ENCODE measurements around the gene MOG.
"Not testable (repeated sequence)": the region's sequence is repeated elsewhere in the genome, so short reads cannot be mapped to it uniquely, and the experiment has no call there.

The MOG gene

DNA sequence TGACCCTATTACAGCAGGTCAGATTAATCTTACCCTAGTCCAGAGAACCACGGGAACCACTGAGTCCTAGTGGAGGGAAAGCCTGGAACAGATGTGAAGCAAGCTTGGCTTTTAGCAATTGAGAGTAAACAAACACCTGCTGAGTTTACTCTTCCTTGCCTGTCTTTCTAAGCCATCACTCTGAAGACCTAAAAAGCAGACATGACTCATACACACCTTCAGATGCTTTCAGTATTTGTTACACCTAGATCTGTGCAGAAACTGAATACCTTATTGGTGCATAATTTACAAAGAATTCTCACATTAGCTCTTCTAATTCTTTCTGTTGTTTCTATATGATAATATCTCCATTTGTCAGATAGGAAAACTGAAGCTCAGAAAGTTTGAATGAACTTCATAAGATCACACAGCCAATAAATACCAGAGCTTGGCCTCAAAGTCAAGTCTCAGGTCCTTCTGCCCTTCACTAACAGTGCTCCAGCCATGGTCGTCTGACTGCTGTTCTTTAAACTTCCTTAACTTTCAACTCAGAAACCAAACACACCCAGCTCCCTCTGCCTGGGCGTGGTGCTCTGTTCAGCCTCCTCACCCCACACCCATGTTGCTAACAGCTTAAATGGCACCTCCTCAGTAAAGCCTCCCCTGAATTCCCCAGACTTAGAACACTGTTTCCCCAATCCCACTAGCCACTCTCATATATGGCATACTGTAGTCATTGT is 15.3 kb upstream of the MOG start:
- DNase-seq = no peak

GRCh38 chr6:29647927-29648642 is 8.8 kb upstream of the MOG start:
- no peak for DNase-seq

GRCh38 chr6:29649701-29650673 is 6.9 kb upstream of the MOG start:
- peak; percentile 99 for DNase-seq

DNA sequence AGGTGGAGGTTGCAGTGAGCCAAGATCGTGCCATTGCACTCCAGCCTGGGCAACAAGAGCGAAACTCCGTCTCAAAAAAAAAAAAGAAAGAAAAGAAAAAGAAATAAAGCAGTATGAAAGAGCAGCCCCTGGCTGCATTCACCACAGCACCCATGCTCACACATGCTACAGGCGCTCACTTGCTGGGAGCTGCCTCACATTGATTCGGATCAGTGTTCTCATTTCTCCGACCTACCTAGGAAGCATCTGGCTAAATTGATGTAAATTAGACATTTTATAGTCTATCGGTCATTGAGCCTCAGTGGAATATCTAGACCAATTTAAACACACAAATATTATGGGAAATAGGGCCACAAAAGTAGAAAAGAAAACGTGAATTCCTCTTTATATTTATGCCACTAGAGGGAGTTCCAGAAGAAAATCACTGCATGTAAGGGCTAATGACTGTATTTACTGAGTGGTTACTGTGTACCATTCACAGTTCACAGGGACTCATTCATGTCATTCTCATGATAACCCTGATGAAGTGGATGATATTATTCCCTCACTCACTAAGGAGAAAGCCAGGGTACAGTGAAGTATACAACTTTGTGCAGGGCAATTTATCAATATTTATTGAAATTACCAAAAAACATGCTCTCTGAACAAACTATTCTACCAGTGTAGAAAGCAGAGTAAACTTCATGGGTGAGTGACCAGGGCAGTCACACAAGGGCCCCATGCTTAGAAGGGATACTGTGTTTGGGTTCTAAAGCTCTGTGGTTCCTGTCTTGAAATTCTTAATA is 5.3 kb upstream of the MOG start:
- DNase-seq = no peak

- DNase-seq = no peak
Observed at GRCh38 chr6:29652198-29652584, 4.7 kb upstream of the MOG start.

DNA sequence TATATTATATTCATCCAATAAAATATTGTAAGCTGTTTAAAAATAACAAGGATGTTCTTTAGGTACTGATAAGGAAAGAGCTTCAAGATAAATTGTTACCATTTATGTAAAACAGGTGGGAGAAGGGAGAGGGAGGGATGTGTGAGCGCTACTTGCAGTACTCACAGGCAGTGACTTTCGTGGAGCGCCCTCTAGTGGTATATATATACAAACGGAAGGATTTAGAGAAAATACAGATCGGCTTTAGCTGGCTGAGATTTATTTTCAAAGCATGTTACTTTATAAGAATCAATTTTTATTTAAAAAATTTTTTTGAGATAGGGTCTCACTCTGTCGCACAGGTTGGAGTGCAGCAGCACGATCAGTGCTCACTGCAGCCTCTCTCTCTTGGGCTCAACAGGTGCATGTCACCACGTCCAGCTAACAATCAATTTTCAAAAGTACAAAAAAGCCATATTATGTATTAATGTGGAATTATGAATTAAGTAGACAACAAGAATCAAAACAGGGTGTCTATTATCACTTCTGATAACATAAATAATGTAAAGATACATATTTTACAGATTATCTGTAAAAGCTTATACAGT is 3.3 kb upstream of the MOG start:
- peak; percentile 47 for DNase-seq

DNA sequence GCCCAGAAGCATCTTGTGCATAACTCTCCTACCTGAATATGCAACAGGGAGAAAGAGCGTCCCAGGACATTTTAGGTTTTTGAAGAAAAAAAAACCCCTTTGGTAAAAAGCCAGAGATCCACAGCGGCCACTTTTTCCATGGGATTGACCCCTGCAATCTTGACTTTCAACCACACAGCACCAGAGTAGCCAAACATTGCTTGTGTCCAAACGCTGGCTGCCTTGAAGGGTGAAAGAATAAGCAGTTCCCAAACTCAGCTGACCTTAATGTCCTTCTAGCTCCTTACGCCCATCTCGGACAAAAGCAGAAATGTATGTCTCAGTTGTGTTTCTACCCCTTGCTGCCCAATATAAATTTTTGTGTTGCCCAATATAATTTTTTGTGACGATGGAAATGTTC is 1.2 kb upstream of the MOG start:
- no peak for DNase-seq

- no peak for DNase-seq
Observed at GRCh38 chr6:29656157-29656556, 735 bp upstream of the MOG start.

DNA sequence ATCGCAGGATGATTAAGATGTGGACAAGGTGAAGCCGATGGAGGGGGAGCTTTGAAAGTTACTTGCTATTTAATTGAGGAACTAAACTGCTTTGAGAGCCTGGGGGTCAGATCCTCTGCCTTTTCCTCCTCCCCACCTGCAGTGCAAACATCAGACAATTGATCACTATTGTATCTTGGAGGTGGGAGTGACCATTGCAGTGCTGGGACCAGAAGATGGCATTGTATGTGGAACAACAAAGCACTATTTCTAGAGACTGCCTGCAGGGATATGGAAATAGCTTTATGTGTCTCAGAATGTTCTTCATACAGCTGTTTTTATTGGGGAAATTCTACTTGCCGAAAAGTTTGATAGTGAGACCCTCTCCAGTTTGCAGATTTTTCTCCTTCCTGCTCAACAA is 4.2 kb downstream of the MOG start:
- DNase-seq = no peak

GRCh38 chr6:29661502-29662141 is 4.7 kb downstream of the MOG start:
- DNase-seq = not testable (repeated sequence)

GRCh38 chr6:29663300-29664042 is 6.6 kb downstream of the MOG start:
- no peak for DNase-seq

DNA sequence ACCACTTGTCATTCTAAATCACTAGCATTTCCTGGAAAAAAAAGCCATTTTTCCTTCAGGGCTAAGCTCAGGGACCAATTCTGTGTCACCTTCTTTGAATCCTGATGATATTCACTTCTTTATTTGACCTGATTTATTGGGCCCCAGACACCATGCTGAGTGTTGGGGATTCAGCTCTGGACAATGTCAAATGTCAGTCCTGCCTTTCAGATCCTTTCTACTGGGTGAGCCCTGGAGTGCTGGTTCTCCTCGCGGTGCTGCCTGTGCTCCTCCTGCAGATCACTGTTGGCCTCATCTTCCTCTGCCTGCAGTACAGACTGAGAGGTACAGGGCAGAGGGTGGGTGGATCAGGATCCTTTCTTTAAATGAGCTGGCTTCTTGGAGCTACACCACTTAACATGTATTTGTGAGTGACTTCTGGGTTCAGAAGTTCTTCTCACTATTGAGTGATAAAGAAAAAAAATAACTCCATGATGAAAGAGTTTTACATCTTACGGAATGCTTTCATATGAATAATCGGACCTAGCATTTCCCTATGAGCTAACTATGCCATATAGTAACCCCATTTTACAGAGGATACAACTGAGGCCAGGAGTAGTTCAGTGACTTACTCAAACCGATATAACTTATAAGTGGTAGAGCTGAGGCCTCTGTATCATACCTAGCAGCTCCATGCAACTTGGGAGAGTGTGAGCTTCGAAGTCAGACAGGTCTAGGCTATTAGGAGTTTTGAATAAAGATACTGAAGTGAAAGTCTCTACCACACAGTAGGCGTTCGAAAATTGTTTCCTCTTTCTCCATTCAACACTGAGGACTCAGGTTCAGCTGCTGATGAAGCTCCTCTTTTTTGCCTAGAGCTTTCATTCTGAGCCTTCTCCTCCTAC is 9.3 kb downstream of the MOG start:
- DNase-seq = no peak

DNA sequence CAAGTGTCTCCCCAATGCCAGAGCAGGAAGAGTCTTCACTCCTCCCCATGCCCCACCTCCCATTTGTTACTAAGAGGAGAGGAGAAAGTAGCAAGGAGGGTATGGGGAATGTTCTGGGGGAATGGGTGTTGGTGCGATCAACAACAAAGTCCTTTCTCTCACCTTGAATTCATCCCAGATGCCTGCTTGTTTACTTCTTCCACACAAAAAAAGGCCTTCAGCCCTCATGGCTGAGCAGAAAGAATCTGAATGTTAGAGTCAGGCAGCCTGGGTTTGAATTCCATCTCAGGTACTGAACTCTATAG is 9.9 kb downstream of the MOG start:
- no peak for DNase-seq

GRCh38 chr6:29667158-29667557 is 10.3 kb downstream of the MOG start:
- DNase-seq = no peak

- no peak for DNase-seq
Observed at GRCh38 chr6:29671026-29671425, 14.1 kb downstream of the MOG start.

DNA sequence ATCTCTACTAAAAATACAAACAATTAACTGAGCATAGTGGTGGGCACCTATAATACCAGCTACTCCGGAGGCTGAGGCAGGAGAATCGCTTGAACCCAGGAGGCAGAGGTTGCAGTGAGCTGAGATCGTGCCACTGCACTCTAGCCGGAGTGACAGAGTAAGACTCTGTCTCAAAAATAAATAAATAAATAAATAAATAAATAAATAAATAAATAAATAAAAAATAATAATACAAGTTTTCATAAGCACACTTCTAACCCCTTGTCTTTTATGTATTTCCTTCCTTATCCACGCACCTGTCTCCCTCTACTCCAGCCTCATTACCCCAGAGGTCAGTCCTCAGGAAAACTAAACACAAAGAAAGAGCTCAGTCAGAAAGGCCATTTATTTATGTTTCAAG is 15.2 kb downstream of the MOG start:
- not testable (repeated sequence) for DNase-seq

- no peak for DNase-seq
Observed at GRCh38 chr6:29673161-29673560, 16.3 kb downstream of the MOG start.

DNA sequence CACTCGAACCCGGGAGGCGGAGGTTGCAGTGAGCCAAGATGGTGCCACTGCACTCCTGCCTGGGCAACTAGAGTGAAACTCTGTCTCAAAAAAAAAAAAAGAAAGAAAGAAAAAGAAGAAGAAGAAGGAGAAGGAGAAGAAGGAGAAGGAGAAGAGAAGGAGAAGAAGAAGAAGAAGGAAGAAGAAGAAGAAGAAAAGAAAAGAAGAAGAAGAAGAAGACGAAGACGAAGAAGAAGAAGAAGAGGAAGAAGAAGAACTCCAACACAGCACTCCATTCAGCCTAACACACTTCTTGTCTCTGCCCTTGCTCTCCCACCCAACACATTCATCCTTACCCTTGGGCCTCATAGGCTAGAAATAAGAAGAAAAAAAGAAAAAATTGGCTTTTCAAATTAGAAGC is 17.1 kb downstream of the MOG start:
- no peak for DNase-seq

DNA sequence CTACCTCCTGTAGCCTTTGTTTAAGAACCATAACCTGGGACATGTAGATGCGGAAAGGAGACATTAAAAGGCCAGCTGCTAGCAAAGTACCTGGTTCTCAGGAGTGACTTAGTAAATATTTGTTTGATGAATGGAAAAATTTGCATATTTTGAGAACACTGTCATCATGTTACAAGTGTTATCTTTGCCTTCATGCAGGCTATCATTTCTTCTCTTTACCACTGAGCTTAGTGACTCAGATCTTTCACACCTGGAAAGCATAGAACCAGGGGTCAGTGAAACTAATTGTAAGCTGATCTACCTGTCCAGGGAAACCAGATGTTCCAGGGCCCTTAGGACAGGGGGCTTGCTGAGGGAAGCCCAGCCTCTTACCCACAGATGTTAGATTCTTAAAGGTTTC is 18.7 kb downstream of the MOG start:
- DNase-seq = no peak

DNA sequence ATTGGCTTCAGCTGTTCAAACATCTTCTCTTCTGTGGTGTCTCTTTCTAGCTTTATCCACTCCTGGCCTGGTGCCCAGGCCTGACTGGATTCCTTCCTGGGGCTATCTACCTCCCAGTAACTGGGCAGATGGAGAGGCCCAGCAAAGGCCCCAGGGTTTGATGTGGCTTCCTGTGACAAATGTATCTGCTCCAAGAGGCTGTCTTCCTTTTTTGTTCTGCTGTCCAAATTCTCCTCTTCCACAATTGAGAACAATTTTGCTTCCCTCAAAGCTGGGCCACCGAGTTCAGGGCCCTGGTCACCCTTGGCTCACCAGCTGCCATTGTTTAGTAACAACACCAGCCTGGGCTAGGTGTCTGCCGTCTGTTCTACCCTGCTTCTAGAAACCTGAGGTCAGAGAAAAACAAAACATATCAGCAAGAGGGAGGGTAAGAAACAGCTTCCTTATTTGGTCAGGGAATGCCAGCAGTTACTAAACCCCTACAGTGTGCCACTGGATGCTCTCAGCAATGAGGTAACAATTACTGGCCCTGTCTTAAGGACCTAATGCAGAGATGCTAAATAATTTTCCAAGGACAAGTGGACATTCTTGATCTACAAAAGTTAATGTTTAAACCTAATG is 20.2 kb downstream of the MOG start:
- DNase-seq = no peak
